ENCODE data around the gene LEMD3.

The LEMD3 gene

GRCh38 chr12:65169320-65170208, at the start of gene LEMD3:
LEMD3 (plus strand) TSS chr12:65169583; CDS start chr12:65169597, 14 bp downstream.
- peak; percentile 94 for DNase-seq

GRCh38 chr12:65121049-65121955, 48.1 kb upstream of the LEMD3 start, which contains the start of gene WIF1:
WIF1 (minus strand) TSS chr12:65121305; CDS start chr12:65121191, 114 bp downstream.
- peak; percentile 7 for DNase-seq

GRCh38 chr12:65121956-65122469, 47.4 kb upstream of the LEMD3 start:
- DNase-seq = no peak

- DNase-seq = no peak
These were observed 46.7 kb upstream of the LEMD3 start for GRCh38 chr12:65122703-65123102.

- peak; percentile 71 for DNase-seq
These were observed 45.8 kb upstream of the LEMD3 start for GRCh38 chr12:65123435-65124063.

- peak; percentile 42 for DNase-seq
These were observed 44.1 kb upstream of the LEMD3 start for GRCh38 chr12:65125247-65125646.

- no peak for DNase-seq
These were observed 43.4 kb upstream of the LEMD3 start for GRCh38 chr12:65125975-65126374.

- no peak for DNase-seq
These were observed 42.9 kb upstream of the LEMD3 start for GRCh38 chr12:65126482-65126881.

- no peak for DNase-seq
These were observed 35.5 kb upstream of the LEMD3 start for GRCh38 chr12:65133879-65134278.

- DNase-seq = no peak
These were observed 30.0 kb upstream of the LEMD3 start for GRCh38 chr12:65139389-65139788.

- no peak for DNase-seq
These were observed 28.6 kb upstream of the LEMD3 start for GRCh38 chr12:65140738-65141137.

GRCh38 chr12:65147312-65147905, 22.0 kb upstream of the LEMD3 start:
- no peak for DNase-seq

GRCh38 chr12:65152012-65152411, 17.4 kb upstream of the LEMD3 start:
- no peak for DNase-seq

GRCh38 chr12:65152596-65152995, 16.8 kb upstream of the LEMD3 start:
- DNase-seq = no peak

GRCh38 chr12:65155784-65156183, 13.6 kb upstream of the LEMD3 start:
- peak; percentile 43 for DNase-seq

- DNase-seq = peak; percentile 68
These were observed 13.0 kb upstream of the LEMD3 start for GRCh38 chr12:65156366-65156841.

GRCh38 chr12:65157091-65157490, 12.3 kb upstream of the LEMD3 start:
- DNase-seq = no peak

- no peak for DNase-seq
These were observed 6.8 kb upstream of the LEMD3 start for GRCh38 chr12:65162609-65163008.

- no peak for DNase-seq
These were observed 5.1 kb upstream of the LEMD3 start for GRCh38 chr12:65164244-65164643.

GRCh38 chr12:65164774-65165173, 4.6 kb upstream of the LEMD3 start:
- no peak for DNase-seq

GRCh38 chr12:65168681-65169319, 583 bp upstream of the LEMD3 start:
- DNase-seq = peak; percentile 14
